DND-41 (cell line): ENCODE measurements around the gene DHCR7.

Experiments used
- ATAC-seq: fragments of 200-7000 bp; cut with Tn5 transposase; 3 replicates; pipeline ENCODE4 v1.9.1; 2021; ENCODE audit warnings: low read depth; ENCODE audit not compliant: insufficient read depth
- DNase-seq: peaks from one replicate; pipeline ENCODE4 v3.0.0-alpha.2; 2020
- H2AFZ ChIP-seq: 2 replicates; pipeline ENCODE4 v1.6.0; 2012; ENCODE audit warnings: low read depth, low read length
- H3K27ac ChIP-seq: 2 replicates; pipeline ENCODE4 v1.5.1; 2012; ENCODE audit warnings: low read length, inconsistent platforms
- H3K27me3 ChIP-seq: fragments of 200-600 bp; sonication (generic); 2 replicates; pipeline ENCODE4 v1.6.0; 2012; ENCODE audit warnings: low read length, mild to moderate bottlenecking, inconsistent platforms; ENCODE audit not compliant: insufficient read depth, poor library complexity
- H3K36me3 ChIP-seq: 2 replicates; pipeline ENCODE4 v1.5.1; 2012; ENCODE audit warnings: low read length, inconsistent platforms; ENCODE audit not compliant: insufficient read depth
- H3K4me1 ChIP-seq: 2 replicates; pipeline ENCODE4 v1.5.1; 2012; ENCODE audit warnings: mild to moderate bottlenecking, low read length; ENCODE audit not compliant: insufficient read depth
- H3K4me2 ChIP-seq: 2 replicates; pipeline ENCODE4 v1.6.0; 2012; ENCODE audit warnings: mild to moderate bottlenecking, moderate library complexity, low read length, inconsistent platforms; ENCODE audit not compliant: insufficient read depth
- H3K4me3 ChIP-seq, 2 experiments: fragments of 200-600 bp in 1 of 2; shearing (Covaris generic) in 1 of 2; 2 replicates each; pipeline ENCODE4 v1.5.1; 2012 to 2016; ENCODE audit warnings: inconsistent platforms in 2 of 2, low read length in 2 of 2, mild to moderate bottlenecking in 2 of 2, low read depth in 1 of 2, moderate library complexity in 1 of 2
- H3K79me2 ChIP-seq: 2 replicates; pipeline ENCODE4 v1.6.0; 2012; ENCODE audit warnings: low read length, inconsistent platforms; ENCODE audit not compliant: insufficient read depth
- H3K9ac ChIP-seq: 2 replicates; pipeline ENCODE4 v1.6.0; 2012; ENCODE audit warnings: low read depth, mild to moderate bottlenecking, inconsistent platforms, low read length, moderate library complexity
- H3K9me3 ChIP-seq: 2 replicates; pipeline ENCODE4 v1.5.1; 2012; ENCODE audit warnings: low read length, moderate library complexity, mild to moderate bottlenecking, inconsistent platforms; ENCODE audit not compliant: insufficient read depth, severe bottlenecking
- H4K20me1 ChIP-seq: 2 replicates; pipeline ENCODE4 v1.6.0; 2012; ENCODE audit warnings: low read length; ENCODE audit not compliant: insufficient read depth
- EZH2 ChIP-seq: IDR thresholded peaks from 3 replicates; pipeline ENCODE4 v1.6.1; 2012; ENCODE audit warnings: borderline replicate concordance, low read depth, mild to moderate bottlenecking, moderate library complexity, low read length, inconsistent platforms; ENCODE audit not compliant: severe bottlenecking
- TF ChIP-seq, protein P1 (sequence below): IDR thresholded peaks from 2 replicates; pipeline ENCODE4 v1.5.1; 2012; ENCODE audit warnings: borderline replicate concordance, low read length, moderate library complexity, mild to moderate bottlenecking; ENCODE audit not compliant: poor library complexity, severe bottlenecking; ENCODE audit errors: extremely low read depth

Gene DHCR7

DNA sequence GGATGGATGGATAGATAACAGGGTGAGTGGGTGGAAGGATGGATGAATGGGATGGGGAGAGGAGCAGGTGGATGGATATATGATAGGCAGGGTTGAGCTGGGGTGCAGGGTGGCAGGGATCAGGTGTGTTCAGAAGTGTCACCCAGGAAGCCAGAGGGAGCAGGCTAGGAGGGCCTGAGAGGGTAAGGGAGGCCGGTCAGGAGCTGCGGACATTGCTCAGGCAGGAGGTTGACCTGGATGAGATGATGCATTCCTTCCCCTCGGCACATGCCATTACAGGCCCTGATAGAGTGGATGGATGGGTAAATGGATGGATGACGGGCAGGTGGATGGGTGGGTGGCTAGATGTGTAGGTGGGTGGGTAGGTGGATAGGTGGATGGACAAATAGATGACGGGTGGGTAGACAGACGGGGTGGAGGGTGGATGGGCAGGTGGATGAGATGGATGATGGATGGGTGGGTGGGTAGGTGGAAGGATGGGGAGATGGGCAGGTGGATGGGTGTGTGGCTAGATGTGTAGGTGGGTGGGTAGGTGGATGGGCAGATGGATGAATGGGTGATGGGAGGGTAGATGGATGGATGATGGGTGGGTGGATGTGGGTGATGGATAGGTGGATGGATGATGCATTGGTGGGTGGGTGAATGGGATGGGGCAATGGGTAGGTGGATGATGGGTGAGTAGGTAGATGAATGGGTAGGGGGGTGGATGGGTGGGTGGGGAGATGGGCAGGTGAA, 8.0 kb downstream of the DHCR7 start:
- TF ChIP-seq, protein P1, sequence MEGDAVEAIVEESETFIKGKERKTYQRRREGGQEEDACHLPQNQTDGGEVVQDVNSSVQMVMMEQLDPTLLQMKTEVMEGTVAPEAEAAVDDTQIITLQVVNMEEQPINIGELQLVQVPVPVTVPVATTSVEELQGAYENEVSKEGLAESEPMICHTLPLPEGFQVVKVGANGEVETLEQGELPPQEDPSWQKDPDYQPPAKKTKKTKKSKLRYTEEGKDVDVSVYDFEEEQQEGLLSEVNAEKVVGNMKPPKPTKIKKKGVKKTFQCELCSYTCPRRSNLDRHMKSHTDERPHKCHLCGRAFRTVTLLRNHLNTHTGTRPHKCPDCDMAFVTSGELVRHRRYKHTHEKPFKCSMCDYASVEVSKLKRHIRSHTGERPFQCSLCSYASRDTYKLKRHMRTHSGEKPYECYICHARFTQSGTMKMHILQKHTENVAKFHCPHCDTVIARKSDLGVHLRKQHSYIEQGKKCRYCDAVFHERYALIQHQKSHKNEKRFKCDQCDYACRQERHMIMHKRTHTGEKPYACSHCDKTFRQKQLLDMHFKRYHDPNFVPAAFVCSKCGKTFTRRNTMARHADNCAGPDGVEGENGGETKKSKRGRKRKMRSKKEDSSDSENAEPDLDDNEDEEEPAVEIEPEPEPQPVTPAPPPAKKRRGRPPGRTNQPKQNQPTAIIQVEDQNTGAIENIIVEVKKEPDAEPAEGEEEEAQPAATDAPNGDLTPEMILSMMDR, result no peak
- TF ChIP-seq EZH2, result no peak
- Histone ChIP-seq H3K4me3 (no peak overlapping the region), H3K9ac (no peak overlapping the region), H2AFZ (no peak overlapping the region), H3K36me3 (peaks cover 94% of the 10 kb centered on the region), H4K20me1 (peaks cover 13% of the 10 kb centered on the region; the same call in 1 of the 2 replicates), H3K79me2 (no peaks in the 10 kb centered on the region), H3K9me3 (no peaks in the 10 kb centered on the region), H3K4me2 (no peak overlapping the region), H3K27me3 (no peaks in the 10 kb centered on the region), H3K27ac (no peak overlapping the region), H3K4me1 (no peaks in the 10 kb centered on the region)
- no peak for DNase-seq
- no peak for ATAC-seq

DNA sequence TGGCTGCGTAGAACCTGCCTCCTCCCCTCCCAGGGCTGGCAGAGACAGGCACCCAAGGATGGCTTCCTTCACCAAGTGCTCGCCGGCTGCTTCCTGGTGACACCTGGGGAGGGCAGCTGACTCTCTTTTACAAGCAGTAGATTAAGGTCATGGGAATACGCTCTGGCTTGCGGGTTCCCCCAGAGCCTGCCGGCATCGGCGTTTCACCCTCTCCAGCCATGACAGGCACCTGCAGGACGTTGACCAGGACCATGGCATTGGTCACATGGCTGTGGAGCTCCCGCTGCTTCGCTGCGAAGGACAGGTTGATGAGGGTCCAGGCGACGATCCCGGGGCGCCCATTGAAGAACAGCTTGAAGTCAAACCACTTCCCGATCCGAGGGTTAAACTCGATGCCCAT, 9.5 kb downstream of the DHCR7 start:
- Histone ChIP-seq H2AFZ (no peak overlapping the region), H3K79me2 (no peaks in the 10 kb centered on the region), H3K4me1 (no peaks in the 10 kb centered on the region), H3K4me2 (no peak overlapping the region), H4K20me1 (peaks cover 15% of the 10 kb centered on the region; the same call in 1 of the 2 replicates), H3K9me3 (no peaks in the 10 kb centered on the region), H3K27ac (no peak overlapping the region), H3K9ac (no peak overlapping the region), H3K36me3 (peaks cover 87% of the 10 kb centered on the region), H3K4me3 (no peak overlapping the region), H3K27me3 (no peaks in the 10 kb centered on the region)
- no peak for DNase-seq
- TF ChIP-seq, protein P1, result no peak
- no peak for TF ChIP-seq EZH2
- no peak for ATAC-seq

DNA sequence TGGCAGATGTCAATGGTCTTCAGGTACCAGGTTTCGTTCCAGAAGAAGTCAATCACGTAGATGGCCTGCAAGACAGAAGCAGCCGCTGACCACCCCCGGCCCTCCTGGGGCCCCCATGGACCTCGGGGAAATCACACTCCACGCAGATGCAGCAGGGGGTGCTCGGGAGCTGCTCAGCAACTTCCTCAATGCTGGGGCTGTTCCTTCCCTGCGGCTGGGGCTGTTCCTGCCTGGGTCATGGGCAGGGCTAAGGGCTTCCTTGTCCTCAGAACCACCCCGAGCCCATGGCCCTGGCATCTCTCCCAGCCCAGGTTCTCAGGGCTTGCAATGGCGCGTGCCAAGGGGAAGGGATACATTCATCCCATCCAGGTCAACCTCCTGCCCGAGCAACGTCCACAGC, 10.3 kb downstream of the DHCR7 start:
- ATAC-seq (no peak), DNase-seq (no peak)
- Histone ChIP-seq H2AFZ (no peak overlapping the region), H3K9ac (no peak overlapping the region), H3K4me1 (no peaks in the 10 kb centered on the region), H3K27me3 (no peaks in the 10 kb centered on the region), H3K36me3 (peaks cover 79% of the 10 kb centered on the region), H3K9me3 (no peaks in the 10 kb centered on the region), H3K27ac (no peak overlapping the region), H3K79me2 (no peaks in the 10 kb centered on the region), H3K4me2 (no peak overlapping the region), H3K4me3 (no peak overlapping the region), H4K20me1 (peaks cover 17% of the 10 kb centered on the region)
- TF ChIP-seq, protein P1, result no peak
- no peak for TF ChIP-seq EZH2
